Head of caudate nucleus (tissue), 42 donors: ENCODE data around the gene MASP1.
A peak's percentile ranks its signal among the peaks of the same experiment; 100 is the strongest.

Source experiments
- DNase-seq, 42 donors: peaks; one replicate each; pipeline versions ENCODE4 v3.0.0 to v3.0.0-alpha.2; 2020 to 2021; ENCODE audit warnings: mixed read lengths in 7 of 42
- intact Hi-C: fragments of 100-400 bp; cut with DNase I; formaldehyde crosslinking; loops from one replicate; pipeline ENCODE4 v1.15.0; 2022

Gene MASP1, protein sequence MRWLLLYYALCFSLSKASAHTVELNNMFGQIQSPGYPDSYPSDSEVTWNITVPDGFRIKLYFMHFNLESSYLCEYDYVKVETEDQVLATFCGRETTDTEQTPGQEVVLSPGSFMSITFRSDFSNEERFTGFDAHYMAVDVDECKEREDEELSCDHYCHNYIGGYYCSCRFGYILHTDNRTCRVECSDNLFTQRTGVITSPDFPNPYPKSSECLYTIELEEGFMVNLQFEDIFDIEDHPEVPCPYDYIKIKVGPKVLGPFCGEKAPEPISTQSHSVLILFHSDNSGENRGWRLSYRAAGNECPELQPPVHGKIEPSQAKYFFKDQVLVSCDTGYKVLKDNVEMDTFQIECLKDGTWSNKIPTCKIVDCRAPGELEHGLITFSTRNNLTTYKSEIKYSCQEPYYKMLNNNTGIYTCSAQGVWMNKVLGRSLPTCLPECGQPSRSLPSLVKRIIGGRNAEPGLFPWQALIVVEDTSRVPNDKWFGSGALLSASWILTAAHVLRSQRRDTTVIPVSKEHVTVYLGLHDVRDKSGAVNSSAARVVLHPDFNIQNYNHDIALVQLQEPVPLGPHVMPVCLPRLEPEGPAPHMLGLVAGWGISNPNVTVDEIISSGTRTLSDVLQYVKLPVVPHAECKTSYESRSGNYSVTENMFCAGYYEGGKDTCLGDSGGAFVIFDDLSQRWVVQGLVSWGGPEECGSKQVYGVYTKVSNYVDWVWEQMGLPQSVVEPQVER

DNA sequence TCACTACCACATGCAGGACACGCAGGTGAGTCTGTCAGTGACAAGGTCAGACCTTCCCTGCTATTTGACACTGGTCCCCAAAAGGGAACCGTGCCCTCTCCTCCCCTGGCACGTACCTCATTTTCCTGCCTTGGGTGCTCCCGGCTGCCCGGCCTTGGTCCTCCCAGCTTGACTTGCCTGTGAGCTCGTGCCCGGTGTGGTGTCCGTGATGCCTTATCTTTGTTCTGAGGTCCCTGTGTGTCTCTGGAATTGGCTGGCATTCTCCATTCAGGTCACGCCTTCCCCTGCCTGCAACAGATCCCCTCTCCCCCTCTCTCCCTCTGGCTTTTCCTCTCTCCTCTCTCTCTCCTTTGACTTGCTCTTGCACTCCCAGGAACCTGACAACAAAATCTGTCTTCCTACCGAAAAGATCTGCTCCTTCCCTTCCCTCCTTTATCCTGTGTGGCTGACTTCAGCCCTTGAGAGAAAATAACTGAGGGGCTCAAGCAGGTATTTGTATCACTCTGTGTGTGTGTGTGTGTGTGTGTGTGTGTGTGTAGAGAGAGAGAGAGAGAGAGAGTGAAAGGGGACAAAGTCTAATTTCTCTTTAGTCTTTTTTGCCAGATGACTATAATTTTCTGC, at the start of gene MASP1:
TSS of gene MASP1 (minus strand) at position 226 of the 621 bp plus-strand sequence. CDS start at position 121, 105 bp downstream.
- peak in 8 of 42 donors; percentile 6 to 26 (median 16) for DNase-seq
- intact Hi-C loops: loop anchor here (10.0 kb wide), 1 partner anchor 77 kb away; no protein-coding TSS in a partner anchor

DNA sequence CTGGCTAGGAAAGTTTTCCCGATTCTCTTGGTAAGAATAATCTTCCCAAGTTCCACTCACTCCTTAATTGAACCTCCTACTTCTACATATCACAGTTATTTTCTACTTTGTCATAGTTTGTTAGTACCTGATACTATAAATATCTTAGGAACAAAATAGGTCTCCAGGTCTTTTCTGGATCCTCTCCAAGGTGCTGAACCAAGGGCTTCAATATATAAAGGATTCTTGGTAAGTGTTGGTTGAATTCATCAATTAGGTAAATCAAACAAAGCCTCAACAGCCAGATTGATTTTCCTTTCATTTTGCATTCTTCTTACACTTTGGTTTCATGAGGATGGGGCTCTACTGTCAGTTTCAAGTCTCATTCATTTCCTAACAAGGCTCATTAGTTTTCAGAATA, 49.0 kb upstream of the MASP1 start:
- DNase-seq: no peak
- intact Hi-C loops: no loop called here

DNA sequence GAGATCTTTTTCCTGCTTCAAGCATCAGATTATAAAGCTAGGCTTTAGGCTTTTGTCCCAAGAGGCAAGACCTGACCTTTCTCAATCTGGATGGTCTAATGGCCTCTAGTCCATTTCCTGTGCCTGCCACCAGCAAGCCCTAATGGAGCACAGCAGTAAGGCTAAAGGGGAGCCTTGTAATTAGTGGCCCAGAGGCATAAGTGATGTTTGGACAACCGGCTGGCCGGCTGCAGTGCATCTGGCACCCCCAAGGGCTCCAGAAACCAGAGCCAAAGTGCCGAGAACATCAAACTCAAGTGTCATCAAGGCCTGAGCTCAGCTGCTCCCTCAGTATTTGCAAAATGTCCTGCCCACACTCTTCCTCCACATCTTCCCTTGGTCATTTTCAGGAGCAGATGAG, 44.8 kb upstream of the MASP1 start:
- intact Hi-C loops: no loop called here

DNA sequence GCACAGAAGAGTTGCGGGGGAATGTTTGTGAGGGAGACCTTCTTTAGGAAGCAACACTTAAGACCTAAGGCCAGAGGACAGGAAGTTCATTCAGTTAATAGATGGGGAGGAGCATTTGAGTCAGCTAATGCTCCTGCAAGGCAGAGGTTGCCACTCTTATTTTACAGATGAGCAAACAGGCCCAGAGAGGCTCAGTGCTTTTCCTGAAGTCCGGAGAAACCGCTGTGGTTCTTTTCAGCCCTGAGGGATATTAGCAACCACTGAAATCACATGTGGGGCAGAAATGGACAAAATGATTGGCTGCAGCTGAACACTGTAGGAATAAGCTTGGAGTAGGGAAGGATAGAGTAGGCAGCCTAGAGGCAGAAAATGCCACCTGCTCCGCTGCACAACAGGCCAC, 43.4 kb upstream of the MASP1 start:
- no peak for DNase-seq
- intact Hi-C loops: no loop called here

More for the DNA sequence above, 44.8 kb upstream of the MASP1 start:
- no peak for DNase-seq

DNA sequence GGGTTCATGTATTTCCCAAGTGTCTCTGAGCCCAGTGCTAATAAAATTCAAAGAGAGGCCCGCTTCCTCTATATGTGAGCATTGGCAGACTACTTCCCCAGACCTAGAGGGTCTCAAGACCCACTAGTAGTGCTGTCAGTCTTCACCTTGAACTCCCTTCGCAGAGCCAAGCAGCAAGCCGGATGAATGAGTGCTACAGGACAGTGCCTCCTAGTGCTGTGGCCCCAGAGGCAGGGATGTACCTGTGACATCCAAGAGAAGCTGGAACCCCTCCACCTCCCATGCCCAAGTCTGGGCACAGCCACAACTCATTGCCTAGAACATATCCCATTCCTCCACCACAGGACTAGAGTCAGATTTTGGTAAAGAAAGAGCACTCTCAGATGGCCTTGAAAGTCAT, 37.2 kb upstream of the MASP1 start:
- DNase-seq: no peak
- intact Hi-C loops: no loop called here

DNA sequence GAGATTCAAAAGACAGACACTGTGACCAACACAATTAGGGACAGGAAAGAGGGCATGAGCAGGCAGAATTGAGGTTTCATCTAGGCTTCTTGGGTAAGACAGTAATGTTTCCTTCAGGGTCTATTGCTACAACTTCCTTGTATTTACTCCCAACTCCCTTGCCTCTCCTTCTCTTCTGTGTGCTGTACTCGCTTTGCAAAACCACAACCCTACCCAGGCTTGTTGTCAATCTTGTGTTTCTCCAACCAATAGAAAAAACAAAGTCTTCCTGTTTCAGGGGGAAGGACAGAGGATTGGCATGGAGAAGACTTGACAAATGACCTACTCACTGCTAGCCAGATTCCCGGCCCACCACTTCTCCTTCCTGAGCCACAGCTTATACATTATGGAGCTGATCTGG, 36.3 kb upstream of the MASP1 start:
- intact Hi-C loops: no loop called here

DNA sequence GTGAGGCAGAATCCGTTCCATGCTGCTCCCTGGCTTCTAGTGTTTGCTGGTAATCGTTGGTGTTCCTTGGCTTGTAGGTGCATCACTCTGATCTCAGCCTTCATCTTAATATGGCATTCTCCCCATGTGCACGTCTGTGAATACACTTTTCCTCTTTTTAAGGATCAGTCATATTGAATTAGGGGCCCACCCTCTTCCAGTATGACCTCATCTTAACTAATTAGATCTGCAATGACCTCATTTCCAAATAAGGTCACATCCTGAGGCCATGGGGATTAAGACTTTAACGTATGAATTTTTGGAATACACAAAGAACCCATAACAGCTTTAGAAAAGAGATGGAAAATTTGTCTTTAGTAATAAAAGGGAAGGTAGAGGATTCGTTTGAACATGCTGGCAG, 34.1 kb upstream of the MASP1 start:
- intact Hi-C loops: no loop called here
- no peak for DNase-seq

More for the DNA sequence above, 36.3 kb upstream of the MASP1 start:
- no peak for DNase-seq

DNA sequence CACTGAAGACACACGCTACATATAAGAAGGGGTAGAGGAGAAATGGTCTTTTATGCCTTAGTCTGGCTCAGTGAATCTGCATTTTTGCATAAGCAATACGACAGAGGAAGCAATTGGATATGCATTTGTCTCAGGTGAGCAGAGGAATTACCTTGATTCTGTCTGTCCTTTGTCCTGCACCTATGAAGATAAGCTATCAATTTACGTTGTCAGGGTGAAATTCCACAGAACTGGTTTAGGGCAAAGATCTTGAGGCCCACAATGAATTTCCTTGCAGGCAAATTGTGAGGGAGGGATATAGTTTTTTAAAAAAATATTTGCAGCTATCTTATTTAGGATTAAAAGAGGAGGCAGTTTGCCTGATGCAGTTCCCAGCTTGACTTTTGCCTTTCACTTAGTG, 31.6 kb upstream of the MASP1 start:
- intact Hi-C loops: no loop called here
- no peak for DNase-seq

DNA sequence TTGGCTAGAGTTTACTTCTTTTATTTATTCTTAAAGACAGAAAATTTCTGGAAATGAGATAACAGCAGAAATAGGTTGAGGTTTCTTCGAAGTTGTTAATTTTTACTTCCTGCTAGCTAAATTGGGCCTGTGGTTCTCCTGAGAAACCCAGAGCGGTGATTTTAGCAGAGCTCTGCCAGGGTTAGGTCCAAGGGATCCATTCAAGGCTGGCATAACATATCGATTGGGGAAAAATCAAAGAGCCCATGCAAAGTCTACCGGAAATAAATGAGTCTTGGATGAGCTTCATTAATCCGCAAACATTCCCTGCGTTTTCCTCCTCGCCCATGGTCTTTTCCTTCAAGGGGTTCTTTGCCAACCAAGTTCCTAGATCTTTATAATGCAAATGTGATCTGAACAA, 30.8 kb upstream of the MASP1 start:
- intact Hi-C loops: no loop called here

DNA sequence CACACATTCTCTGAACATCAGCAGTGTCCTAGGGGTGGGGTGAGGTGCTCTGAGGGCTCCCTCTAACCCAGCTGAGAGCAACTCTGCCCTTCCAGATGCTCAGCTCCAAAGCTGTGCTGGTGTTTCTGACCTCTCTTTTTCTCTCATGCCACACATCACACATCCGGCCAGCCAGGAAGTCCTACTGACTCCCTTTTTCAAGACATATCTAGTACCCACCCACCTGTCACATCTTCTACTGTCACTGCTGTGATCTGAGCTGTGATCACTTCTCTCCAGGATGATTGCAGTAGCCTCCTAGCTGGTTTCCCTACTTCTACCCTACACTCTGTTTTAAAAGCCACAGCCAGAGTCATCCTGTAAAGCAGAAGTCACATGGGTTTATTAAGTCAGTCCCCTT, 30.2 kb upstream of the MASP1 start:
- DNase-seq: no peak
- intact Hi-C loops: no loop called here

More for the DNA sequence above, 30.8 kb upstream of the MASP1 start:
- DNase-seq: no peak

DNA sequence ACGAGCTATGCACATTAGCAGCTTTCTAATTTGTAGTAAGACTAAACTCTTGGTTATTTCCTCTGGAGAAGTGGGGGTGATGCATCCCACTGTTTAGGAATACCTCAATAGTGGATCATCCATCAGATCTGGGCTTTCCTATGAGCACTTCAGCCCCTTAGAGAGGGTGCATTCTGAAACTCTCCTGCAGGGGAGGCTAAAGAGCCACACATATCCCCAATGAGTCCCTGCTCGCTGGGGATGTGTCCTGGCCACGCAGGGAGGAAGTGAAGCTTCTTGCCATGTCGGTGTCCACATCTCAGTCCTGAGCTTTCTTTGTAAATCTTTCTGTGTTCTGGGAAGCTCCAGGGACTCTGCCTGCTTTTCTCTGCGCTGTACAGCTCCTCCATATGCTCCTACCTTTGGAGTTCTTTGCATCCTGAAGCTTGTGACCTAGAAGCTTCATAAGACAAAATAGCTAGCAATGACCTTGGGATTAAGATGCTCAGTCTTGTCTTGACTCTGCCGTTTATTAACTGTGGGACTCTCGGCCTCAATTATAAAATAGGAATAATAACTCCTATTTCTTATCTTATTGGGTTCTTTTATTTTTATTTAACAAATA, 28.3 kb upstream of the MASP1 start:
- peak; percentile 34 to 91 (median 78) for DNase-seq
- intact Hi-C loops: loop anchor here (2.0 kb wide), 1 partner anchor 359 kb away; no protein-coding TSS in a partner anchor

DNA sequence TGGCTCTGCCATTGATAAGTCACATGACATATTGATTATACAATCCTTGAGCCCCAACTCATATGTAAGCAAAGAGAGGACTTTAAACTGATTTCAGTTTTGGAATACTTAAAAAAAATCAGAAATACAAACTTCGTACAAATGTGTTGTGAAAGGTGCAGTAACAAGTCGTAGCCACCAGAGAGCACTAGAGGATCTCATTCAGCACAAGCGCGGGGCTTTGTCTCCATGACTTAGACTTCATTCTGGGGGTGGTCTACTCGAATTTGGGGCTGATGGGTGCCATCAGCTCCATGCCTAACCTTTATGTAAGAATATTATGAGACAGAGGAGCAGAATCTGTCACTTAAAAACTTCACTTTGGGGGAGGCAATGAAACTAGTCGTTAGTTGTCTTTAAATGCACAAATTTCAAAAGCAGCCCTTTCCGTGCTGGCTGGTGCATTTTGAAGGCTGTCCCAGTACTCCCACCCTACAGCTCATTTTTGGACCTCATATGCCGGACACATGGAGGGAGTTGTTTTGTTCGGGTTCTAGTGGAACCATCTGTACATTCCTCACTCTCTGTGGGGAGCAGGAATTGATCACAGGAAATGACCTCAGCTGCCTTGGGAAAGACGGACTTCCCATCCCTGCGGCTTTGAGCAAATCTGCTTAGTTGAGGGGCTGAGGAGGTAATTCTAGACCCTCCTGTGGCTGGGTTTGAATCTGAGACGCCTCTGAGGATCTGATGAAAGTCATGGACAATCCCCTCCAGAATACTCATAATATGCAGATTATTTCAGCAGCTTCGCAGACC, 27.5 kb upstream of the MASP1 start:
- DNase-seq: peak in 36 of 42 donors; percentile 12 to 80 (median 50)
- intact Hi-C loops: loop anchor here (2.0 kb wide), 1 partner anchor 360 kb away; no protein-coding TSS in a partner anchor

DNA sequence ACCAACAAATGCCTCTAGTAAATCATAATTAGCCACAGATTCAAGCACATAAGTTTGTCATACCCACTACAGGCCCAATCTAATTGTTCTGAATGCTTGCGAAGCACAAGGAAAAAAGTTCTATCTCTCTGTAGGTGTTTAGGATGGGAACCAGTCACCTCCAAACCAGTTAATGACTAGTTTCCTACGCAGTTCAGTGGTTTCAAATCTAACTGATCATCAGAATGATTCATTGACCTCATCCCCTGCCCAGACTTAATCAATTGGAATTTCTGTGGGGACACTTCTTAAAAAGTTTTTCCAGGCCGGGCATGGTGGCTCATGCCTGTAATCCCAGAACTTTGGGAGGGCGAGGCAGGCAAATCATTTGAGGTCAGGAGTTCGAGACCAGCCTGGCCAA, 24.3 kb upstream of the MASP1 start:
- no peak for DNase-seq
- intact Hi-C loops: no loop called here

DNA sequence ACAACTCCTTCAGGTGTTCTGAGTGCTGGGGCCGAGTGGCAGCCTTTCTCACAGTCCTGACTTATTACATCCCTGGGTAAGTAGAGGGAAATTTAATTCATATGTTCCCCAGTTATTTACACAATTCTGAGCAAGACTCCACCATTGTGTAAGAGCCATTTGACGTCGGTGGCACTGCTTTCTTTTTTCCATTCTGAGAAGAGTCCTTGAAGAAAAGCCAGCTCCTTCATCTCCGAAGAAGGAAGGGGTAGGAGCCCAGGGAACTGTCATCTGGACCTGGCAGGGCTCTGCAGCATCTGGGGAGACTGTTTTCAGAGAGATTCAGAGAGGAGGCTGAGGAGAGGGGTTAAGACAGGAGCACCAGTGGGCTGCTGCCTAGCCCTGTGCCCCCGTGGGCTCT, 22.6 kb upstream of the MASP1 start:
- DNase-seq: no peak
- intact Hi-C loops: no loop called here

DNA sequence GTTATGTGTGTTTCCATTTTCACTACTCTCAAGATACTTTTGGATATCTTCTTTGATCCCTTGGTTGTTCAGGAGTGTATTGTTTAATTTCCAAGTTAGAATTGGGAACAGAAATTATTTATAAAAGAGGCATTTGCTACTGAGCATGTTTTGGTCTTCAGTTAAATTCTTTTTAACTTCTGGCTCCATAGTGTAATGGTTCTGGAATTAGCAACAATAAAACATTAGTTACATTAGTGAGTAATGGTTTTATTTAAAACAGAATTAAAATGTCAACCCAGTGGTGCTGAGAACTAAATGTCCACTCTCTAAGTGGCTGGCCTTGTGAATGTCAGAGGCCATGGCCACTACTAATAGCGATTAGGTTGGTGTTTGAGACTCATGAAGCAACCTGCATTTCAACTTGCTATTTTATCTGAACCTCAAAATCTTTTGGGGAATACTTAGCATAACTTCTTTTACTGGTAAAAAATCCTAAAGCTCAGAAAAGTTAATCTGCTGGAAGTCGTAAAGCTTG, 19.5 kb upstream of the MASP1 start:
- intact Hi-C loops: no loop called here
- no peak for DNase-seq

DNA sequence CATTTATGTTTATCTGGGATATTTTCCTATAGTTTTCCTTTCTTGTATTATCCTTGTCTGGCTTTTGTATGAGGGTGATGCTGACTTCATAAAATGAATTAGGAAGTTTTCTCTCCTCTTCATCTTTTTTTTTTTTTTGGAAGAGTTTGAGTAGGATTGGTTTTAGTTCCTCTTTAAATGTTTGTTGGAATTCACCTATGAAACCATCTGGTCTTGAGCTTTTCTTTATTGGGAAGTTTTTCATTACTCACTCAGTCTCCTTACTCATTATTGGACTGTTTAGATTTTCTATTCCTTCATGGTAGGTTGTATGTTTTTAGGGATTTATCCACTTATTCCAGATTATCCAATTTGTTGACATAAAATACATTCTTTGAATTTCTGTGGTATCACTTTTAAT, 18.7 kb upstream of the MASP1 start:
- intact Hi-C loops: no loop called here

DNA sequence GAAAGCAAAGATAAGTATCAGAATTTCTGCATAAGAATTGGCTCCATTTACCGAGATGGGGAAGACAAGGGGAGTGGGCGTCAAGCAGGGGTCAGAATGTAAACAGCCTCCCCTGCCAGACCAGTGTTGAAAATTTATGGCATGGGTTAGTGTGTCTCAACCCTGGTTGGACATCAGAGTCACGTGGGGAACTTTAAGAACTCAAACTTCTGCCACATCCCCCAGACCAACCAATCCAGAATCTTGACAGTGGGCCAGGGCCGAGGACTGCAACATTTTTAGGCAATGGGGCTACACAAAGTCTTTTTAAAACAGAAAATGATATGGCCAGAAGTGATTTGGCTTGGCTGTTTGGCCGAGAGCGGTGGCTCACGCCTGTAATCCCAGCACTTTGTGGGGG, 14.3 kb upstream of the MASP1 start:
- no peak for DNase-seq
- intact Hi-C loops: no loop called here

More for the DNA sequence above, 18.7 kb upstream of the MASP1 start:
- no peak for DNase-seq

DNA sequence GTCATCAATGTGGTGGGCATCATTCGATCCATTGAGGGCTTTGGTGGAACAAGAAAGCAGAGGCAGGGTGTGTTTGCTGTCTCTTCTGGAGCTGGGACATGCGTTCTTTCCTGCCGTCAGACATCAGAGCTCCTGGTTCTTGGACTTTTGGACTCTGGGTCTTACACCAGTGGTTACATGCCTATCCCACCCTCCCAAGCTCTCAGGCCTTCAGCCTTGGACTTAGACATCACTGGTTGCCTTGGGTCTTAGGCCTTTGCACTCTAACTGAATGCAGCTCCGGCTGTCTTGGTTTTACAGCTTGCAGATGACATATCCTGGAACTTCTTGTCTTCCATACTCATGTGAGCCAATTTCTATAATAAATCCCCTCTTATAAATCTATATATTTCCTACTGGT, 8.1 kb upstream of the MASP1 start:
- DNase-seq: no peak
- intact Hi-C loops: loop anchor here (10.0 kb wide), 1 partner anchor 85 kb away; no protein-coding TSS in a partner anchor
